KMS-11 (cell line): ENCODE measurements around the gene SLC49A3.

Experiments used
- H2AFZ ChIP-seq: fragments of 200-600 bp; sonication (generic); 2 replicates; pipeline ENCODE4 v1.6.1; 2016; ENCODE audit warnings: antibody characterized with exemption, mixed run types, low read depth
- H3K27ac ChIP-seq: fragments of 200-600 bp; sonication (generic); 2 replicates; pipeline ENCODE4 v1.6.1; 2016; ENCODE audit warnings: mild to moderate bottlenecking, mixed run types
- H3K27me3 ChIP-seq: fragments of 200-600 bp; sonication (generic); 2 replicates; pipeline ENCODE4 v1.6.1; 2017; ENCODE audit warnings: mild to moderate bottlenecking, low read depth, mixed run types, moderate library complexity; ENCODE audit not compliant: insufficient read depth
- H3K36me3 ChIP-seq: fragments of 200-600 bp; sonication (generic); 2 replicates; pipeline ENCODE4 v1.6.1; 2017; ENCODE audit warnings: mild to moderate bottlenecking, mixed run types; ENCODE audit not compliant: insufficient read depth
- H3K4me1 ChIP-seq: fragments of 200-600 bp; sonication (generic); 2 replicates; pipeline ENCODE4 v1.6.1; 2016; ENCODE audit warnings: mild to moderate bottlenecking, low read depth, mixed run types; ENCODE audit not compliant: poor library complexity, severe bottlenecking
- H3K4me2 ChIP-seq: fragments of 200-600 bp; sonication (generic); 2 replicates; pipeline ENCODE4 v1.7.0; 2016; ENCODE audit warnings: mild to moderate bottlenecking, mixed run types
- H3K4me3 ChIP-seq: fragments of 200-600 bp; sonication (generic); IDR thresholded peaks from 2 replicates; pipeline ENCODE4 v1.6.1; 2017; ENCODE audit warnings: low read depth, low read length, mixed read lengths; ENCODE audit not compliant: insufficient read depth
- H3K79me2 ChIP-seq: fragments of 200-600 bp; sonication (generic); 2 replicates; pipeline ENCODE4 v1.6.1; 2016; ENCODE audit warnings: low read depth, mixed run types; ENCODE audit not compliant: insufficient read depth
- H3K9ac ChIP-seq: fragments of 200-600 bp; sonication (generic); 2 replicates; pipeline ENCODE4 v1.6.1; 2016; ENCODE audit warnings: mild to moderate bottlenecking, mixed run types
- H4K20me1 ChIP-seq: fragments of 200-600 bp; sonication (generic); 2 replicates; pipeline ENCODE4 v1.6.1; 2016; ENCODE audit warnings: mild to moderate bottlenecking, mixed run types; ENCODE audit not compliant: insufficient read depth
- CTCF ChIP-seq: fragments of 200-600 bp; sonication (generic); conservative IDR thresholded peaks from 2 replicates; pipeline ENCODE4 v1.6.1; 2017; ENCODE audit warnings: low read depth, mild to moderate bottlenecking, antibody characterized with exemption, low read length, moderate library complexity, mixed read lengths

SLC49A3 gene

GRCh38 chr4:667545-667925, 21.4 kb downstream of the SLC49A3 start:
- Histone ChIP-seq H2AFZ (no peak overlapping the region), H3K4me2 (no peak overlapping the region), H3K4me1 (no peaks in the 10 kb centered on the region), H3K27me3 (no peaks in the 10 kb centered on the region), H3K36me3 (no peaks in the 10 kb centered on the region), H3K79me2 (no peaks in the 10 kb centered on the region), H4K20me1 (no peaks in the 10 kb centered on the region), H3K27ac (no peak overlapping the region), H3K9ac (no peak overlapping the region), H3K4me3 (no peak overlapping the region)
- no peak for TF ChIP-seq CTCF

- H3K27ac ChIP-seq = no peak overlapping the region
- TF ChIP-seq CTCF = no peak
- no peaks in the 10 kb centered on the region for H3K4me1 ChIP-seq
These were observed 22.0 kb downstream of the SLC49A3 start for GRCh38 chr4:666822-667544.

GRCh38 chr4:666436-666810, 22.5 kb downstream of the SLC49A3 start:
- no peak for TF ChIP-seq CTCF
- Histone ChIP-seq H3K9ac (no peak overlapping the region), H3K4me1 (no peaks in the 10 kb centered on the region), H3K4me3 (no peak overlapping the region), H2AFZ (no peak overlapping the region), H3K36me3 (no peaks in the 10 kb centered on the region), H3K4me2 (no peak overlapping the region), H3K27ac (no peak overlapping the region), H3K79me2 (no peaks in the 10 kb centered on the region), H3K27me3 (no peaks in the 10 kb centered on the region), H4K20me1 (no peaks in the 10 kb centered on the region)

More at GRCh38 chr4:666822-667544, 22.0 kb downstream of the SLC49A3 start:
- H3K27me3 ChIP-seq = no peaks in the 10 kb centered on the region
- H4K20me1 ChIP-seq = no peaks in the 10 kb centered on the region
- no peaks in the 10 kb centered on the region for H3K36me3 ChIP-seq
- no peak overlapping the region for H3K4me2 ChIP-seq
- no peak overlapping the region for H2AFZ ChIP-seq
- no peaks in the 10 kb centered on the region for H3K79me2 ChIP-seq
- H3K4me3 ChIP-seq = no peak overlapping the region
- H3K9ac ChIP-seq = no peak overlapping the region

GRCh38 chr4:665751-666435, 23.1 kb downstream of the SLC49A3 start:
- no peaks in the 10 kb centered on the region for H3K36me3 ChIP-seq
- no peak overlapping the region for H2AFZ ChIP-seq
- no peak overlapping the region for H3K27ac ChIP-seq
- H4K20me1 ChIP-seq = no peaks in the 10 kb centered on the region
- H3K4me1 ChIP-seq = no peaks in the 10 kb centered on the region
- no peak overlapping the region for H3K4me3 ChIP-seq
- no peaks in the 10 kb centered on the region for H3K27me3 ChIP-seq
- H3K9ac ChIP-seq = no peak overlapping the region
- no peak for TF ChIP-seq CTCF
- H3K4me2 ChIP-seq = no peak overlapping the region
- no peaks in the 10 kb centered on the region for H3K79me2 ChIP-seq
